HL-60/S4 treated with phorbol 12-myristate 13-acetate at 8.2 ng/mL for 4 days and 3 days (cell line): ENCODE measurements around the gene ISG20L2.

Source experiments
- in situ Hi-C: fragments of 300-500 bp; cut with MboI; formaldehyde crosslinking; loops from 2 replicates; pipeline ENCODE4 v1.15.0; 2022; ENCODE audit warnings: low sequenced_read_pairs

Gene ISG20L2

DNA sequence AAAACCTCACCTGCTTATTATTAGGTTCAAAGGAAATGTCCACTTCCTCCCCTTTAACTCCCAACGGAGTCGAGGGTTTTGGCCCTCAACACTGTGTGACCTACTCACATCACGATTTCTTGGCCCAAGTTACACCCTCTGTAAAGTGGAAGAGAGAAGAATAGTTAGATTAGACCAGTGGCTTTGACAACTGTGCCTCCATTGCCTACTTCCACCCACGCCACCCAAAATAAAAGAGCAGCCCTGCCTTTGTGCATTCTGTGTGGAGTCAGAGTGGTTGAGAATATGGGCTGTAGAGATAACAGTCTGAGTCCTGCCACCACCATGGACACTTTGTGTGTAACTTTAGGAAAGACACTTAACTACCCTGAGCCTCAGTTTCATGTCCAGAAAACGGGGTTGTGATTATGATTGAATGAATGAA is 27.0 kb upstream of the ISG20L2 start:
- in situ Hi-C loops: no loop called here

DNA sequence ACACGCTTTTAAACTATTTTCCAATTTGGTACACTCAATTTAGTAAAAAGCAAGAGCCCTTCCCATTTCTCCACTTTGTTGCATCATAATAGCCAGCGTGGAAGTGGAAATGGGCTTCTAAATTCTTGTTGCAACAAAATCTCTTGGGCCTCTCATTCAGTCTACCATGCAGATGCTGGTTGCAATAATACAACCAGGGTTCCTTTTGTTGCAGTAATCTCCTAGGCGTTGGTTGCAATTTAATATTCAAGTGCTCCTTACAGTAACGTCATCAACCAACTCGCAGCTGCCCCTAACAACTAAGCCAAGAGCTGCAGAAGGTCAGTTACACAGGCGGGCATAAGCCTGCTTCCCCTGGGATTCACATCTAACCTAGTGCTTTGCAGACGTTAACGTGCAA is 25.7 kb upstream of the ISG20L2 start:
- in situ Hi-C loops: no loop called here

DNA sequence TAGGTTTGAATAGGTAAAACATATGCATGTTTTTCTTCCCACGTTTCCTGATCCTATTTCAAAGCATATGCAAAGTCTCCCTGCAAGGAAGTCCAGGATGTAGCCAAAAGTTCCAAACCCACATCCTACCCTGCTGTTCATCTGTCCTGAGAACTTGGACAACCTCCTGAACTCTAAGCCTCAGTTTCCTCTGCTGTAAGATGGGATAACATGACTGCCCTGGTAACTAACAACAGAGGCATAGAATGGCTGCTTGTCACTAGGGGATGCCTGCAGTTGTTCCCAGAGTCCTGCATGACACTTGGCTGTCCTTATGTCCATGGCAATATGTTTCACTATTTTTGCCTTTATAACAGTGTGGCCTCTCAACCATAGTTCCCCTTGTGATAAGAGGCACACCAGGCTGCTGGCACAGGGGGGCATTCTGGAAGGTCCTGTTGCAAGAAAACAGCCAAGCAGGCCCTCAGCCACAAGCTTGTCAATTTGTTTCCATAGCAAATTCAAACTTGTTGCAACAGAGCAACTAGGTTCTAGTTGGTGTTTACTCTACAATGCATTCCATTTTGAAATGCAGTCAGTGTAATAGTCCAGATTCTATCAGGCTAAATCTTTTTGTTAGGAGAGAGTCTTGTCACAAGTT is 24.4 kb upstream of the ISG20L2 start:
- in situ Hi-C loops: no loop called here

DNA sequence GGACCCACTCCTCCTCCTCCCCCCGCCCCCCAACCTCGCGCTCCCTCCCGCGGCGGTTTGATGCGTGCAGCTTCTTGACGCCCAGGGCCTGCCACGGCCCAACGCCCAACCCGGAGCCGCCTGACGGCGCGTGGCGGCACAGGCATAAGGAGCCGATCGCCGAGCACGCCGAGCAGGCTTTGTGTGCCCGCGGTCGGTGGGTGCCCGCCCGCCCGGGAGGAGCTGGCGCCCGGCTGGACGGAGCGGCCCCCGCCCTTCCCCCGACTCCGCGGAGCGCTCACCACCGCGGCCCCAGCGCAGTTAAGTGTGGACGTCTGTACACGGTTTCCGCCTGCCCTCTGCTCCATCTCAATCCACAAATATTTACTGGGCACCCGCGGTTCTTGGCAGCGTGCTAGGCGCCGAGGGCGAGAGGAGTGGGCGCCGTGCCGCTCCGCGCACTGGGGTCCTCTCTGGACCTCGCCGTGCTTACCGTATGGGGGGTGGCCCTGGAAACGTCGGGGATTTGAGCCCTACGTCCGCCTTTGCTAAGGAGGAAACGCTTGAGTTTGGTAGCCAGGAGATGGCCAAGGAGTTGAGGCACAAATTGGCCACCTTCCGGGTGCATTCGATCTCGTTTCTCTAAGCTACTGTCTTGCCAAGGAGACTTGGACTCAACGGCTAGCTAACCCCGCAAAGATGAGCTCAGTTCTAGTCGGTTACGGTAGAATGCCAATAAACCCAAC is 23.4 kb upstream of the ISG20L2 start:
- in situ Hi-C loops: no loop called here

DNA sequence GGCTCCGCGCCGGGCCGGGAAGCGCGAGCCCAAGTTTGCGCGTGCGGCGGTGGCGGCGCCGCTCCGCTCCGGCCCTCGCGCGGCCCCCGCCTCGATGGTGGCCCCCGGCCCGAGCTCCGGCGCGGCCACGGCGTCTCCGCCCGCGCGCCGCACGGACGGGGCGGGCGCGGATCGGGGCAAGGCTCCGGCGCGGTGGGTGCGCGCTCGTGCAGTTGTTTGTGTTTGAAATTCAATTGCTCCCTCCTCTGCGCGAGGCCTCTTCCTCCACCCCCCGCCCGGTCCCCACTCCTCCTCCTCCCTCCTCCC is 22.8 kb upstream of the ISG20L2 start, which contains the start of gene HDGF:
Gene HDGF (minus strand): TSS at position 225 of the 306 bp plus-strand sequence. CDS start 246 bp downstream, outside the sequence.
- in situ Hi-C loops: no loop called here

DNA sequence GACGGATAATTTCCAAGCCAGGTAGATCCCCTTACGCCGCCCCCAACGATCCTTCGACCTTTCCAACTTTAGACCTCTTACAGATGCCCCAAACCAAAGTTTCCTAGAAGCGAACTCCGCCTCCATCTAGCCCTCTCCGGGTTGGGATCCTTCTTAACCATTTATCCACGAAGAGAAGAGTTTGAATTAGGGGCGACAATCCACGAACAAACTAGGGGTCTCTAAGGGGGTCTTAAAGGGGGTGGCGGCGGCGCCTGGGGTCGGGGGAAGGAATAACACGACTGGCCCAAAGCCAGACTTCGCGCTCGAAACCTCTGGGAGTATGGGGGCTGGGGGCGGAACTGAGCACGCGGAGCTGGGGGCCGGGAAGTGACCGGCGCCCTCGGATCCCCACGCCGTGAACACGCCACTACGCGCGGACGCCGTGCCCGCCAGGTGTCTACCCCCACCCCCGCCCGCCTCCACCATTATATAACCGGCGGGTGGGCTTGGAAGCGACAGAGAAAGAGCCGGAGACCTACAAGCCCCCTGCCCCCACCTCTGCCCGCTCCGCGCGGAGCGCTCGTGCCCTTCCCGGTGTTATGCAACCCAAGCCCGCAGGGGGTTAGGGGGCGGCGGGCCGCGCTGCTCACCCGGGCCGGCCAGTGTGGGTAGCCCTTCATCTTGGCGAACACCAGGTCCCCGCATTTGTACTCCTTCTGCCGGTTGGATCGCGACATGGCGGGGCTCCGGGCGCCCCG is 22.3 kb upstream of the ISG20L2 start:
- in situ Hi-C loops: no loop called here

DNA sequence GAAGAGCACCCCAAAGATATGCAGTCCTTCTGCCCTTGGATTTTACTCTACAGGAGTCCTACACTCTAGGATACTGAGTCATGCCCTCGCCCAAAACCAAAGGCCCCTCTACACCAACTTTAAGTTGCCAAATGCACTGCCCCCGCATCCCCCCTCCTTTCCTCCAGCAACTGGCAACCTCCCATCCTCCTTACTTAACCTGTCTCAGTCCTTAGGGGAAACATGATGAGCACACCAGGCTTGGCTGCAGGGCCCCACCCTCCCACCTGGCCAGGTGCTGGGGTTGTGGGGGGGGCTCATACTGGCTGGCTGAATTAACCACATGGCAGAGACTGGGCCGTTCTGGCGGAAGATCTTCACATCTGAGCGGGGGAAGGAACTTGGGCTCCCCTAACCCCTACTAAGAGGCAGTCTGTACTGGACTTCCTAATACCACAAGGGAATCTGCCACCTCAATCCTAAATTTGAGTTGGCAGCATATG is 21.7 kb upstream of the ISG20L2 start:
- in situ Hi-C loops: no loop called here

DNA sequence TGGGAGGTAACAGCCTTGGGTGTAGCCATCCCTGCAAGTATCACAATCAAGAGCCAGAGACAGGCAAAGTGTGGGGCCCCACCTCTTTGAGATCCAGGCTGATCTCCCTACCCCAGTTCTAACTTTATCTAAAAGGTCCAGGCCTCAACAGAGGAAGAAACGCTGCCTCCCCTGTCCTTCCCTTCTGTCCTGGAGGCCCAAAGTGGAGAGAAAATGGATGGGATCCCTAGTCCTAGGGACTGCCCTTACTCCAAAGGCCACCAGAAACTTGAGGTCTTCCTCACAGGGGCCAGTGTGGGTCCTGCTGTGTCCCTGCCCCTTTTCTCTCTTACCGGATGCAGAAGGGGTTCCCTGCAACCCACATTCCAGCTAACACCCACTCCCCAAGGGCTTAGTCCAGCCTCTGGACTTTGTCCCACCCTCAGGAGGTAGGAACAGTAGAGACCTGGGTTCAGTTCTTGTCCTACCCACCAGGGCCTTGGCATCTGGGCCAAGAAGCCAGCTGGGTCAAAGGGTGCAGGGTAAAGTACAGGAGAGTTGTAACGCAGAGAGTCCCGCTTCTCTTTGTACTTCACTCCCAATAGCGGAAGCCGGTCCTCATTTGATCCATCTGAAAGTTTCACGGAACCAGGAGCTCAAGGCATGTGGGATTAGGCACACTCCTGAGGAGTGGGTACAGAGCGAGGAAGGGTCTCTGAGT is 21.0 kb upstream of the ISG20L2 start:
- in situ Hi-C loops: no loop called here

DNA sequence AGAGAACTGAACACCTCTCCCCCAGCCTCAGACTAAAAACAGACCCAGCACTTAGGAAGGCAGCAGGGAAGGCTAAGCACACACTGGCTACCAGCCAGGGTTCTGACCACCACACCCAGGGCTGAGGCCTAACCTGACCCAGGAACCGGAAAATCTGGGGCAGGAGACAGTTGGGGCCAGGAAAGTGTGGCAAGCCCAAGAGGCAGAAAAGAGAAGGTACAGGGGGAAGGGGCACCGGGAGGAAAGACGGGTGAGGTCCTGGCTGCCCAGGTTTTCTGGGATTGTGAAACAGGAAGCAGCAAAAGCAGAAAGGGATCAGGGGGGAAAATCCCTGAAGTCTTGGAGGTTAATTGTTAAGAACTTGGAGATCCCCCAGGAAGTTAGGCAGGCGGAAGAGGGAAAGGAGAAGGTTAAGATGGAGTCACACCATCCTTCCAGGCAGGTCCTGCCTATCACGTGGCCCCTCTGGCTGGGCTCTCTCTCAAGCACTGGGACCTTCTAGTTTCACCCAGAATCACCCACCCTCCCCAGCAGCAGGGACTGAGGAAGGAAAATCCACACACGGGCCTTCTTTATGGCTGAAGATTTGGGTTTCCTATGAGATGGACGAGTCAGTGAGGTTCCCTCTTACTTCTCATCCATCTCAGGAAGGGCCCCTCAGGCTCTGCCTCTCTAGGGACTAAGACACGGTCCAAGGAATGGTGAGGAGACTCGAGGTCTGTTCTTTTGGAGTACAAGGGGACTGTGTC is 20.3 kb upstream of the ISG20L2 start:
- in situ Hi-C loops: no loop called here

DNA sequence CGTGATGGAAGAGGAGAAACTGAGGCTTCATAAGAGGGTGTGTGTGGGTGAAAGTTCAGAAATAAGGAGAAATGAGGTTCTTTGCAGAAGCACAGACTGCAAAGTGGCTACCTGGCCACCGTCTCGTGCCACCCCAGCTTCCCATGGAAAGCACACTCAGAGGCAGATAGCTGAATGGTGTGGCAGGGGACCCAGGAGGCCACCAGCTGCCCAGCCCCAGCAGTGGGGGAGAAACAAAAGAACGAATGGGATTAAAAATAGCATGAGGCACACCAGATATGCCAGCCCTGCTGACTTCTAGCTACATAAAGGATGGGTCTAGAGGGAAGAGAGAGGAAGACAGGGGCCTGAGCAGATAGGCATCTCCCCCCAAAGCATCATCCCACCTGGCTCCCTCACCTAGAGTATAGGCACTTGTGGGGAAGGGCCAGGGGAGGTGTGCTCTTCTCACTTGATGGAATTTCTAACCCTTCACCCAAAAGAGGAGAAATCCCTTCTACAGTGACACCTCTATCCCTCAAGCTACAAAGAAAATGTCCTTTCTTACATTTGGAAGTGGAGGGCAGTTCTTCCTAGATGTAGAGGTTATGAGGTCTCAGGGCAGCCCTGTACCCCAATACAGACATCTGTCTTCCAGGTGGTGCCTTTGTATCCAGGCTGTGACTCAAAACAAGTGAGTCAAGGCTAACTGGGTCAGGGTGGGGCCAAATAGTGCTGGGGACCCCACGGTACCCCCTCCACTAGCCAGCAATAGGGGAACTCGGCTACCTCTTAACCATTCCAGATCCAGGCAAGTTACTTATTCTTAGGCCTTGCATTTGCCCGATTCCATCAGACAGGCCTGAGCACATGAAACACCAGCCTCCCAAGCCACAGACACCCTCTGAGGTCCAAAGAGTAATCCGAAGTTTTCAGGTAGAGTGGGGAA is 19.4 kb upstream of the ISG20L2 start:
- in situ Hi-C loops: no loop called here

DNA sequence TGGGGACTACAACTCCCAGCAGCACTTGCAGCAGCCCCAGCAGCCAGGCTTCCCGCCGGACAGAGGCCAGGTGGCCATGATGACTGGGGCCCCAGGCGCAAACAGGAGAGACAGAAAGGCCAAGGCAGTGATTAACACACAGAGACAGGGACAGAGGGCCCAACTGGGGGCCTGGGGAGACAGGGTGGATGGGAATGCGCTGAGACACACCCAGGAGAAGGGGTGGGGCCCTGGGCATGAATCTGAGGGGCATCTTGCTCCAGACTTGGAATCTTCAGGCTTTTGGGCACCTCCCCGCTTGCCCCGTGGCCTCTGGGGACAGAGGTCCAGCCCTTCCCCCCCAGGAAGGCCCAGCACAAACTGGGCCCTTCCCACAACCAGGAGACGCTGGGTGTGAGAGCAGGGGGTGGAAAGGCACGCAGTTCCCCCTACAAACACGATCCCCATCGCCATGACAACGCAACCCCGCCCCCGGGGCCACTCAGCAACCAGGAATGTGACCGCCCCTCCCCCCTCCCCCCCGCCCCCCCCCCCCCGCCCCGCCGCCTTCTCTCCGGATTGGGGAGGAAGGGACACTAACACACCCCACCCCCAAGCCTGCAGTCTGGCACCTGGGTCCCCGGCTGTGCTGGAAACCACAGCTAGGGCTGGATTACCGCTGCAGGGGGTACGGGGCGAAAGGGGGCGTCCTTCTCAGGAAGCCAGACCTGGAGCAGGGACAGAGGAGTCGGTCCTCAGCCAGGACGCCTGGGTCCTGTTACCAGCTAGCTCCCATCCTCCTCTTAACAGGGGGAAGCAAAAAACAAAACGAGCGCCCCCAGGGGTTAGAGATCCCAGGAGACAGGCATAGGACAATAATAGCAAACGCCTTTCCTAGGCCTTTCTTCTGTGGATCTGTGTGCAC is 18.4 kb upstream of the ISG20L2 start:
- in situ Hi-C loops: no loop called here

DNA sequence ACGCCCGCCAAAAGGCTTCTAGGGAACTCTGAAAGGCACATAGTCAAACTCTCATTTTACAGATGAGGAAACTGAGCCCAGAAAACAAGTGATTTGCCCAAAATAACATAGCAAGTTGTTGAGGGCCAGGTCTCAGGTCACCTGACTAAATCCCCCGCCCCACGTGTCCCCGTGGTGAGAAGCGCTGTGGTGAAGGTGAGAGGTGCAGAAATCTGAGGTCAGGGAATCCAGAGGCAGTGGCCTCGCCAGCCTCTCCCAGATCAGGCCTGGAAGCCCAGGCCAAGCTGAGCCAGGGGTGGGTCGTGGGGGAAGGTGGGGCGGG is 17.8 kb upstream of the ISG20L2 start:
- in situ Hi-C loops: no loop called here

DNA sequence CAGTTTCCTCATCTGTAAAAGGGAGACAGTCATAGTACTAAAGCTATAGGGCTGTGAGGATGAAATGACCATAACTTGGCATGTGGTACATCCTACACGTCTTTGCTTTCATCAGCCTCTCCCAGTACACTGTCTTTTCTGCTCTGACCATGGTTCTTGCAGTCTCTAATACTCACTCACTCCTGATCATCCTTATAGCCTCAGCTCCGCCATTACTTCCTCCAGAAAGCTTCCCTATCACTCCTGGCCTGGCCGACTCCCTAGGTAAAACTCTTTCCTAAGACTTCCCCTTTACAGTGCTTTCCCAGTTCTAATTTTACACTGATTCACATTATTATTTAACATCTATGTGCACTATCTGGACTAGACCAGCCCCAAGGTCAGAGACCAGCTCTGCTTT is 17.3 kb upstream of the ISG20L2 start:
- in situ Hi-C loops: no loop called here

DNA sequence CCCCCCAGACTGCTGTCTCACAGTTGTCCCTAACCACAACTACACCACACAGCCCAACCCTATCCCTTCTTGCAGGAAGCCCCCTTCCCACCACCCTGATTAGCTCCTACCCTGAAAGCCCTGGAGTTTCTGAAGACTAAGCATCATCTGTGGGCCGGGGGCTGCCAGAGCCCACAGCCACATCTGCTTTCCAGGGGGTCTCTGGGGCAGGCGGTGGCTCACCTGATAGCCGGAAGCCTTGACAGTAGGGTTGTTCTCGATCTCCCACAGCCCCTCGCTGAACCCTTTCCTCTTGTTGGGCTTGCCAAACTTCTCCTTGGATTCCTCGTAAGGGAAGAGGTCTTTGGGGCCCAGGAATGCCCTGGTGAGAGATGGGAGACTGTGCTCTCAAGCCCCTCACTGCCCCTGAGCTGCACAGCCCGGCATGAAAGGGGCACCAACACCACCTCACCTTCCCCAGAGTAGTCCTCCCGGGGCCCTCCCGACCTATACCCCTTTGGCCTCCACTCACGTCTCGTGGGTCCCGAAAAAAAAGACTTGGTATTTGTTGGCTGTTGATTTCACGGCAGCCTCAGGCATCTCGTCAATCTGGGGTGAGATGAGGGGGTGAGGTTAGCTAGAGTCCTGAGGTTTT is 16.3 kb upstream of the ISG20L2 start:
- in situ Hi-C loops: no loop called here

DNA sequence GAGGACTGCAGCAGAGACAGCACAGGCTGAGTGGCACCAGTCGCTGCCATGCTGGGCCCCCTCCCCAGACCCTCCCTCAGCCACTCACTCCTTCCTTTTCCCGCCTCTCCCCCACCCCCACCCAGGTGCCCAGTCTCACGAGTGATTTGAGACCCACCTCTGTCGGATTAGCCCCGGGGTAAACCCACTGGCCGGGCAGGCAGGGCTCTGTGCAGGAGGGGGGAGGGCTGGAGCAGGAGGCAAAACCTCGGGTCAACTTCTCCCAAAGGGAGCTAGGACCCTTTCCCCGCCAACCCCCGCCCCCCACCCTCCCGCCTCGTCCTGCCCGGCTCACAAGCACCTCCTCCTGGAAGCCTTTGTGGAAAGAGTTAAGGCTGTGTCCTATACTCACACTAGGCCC is 15.8 kb upstream of the ISG20L2 start:
- in situ Hi-C loops: no loop called here

DNA sequence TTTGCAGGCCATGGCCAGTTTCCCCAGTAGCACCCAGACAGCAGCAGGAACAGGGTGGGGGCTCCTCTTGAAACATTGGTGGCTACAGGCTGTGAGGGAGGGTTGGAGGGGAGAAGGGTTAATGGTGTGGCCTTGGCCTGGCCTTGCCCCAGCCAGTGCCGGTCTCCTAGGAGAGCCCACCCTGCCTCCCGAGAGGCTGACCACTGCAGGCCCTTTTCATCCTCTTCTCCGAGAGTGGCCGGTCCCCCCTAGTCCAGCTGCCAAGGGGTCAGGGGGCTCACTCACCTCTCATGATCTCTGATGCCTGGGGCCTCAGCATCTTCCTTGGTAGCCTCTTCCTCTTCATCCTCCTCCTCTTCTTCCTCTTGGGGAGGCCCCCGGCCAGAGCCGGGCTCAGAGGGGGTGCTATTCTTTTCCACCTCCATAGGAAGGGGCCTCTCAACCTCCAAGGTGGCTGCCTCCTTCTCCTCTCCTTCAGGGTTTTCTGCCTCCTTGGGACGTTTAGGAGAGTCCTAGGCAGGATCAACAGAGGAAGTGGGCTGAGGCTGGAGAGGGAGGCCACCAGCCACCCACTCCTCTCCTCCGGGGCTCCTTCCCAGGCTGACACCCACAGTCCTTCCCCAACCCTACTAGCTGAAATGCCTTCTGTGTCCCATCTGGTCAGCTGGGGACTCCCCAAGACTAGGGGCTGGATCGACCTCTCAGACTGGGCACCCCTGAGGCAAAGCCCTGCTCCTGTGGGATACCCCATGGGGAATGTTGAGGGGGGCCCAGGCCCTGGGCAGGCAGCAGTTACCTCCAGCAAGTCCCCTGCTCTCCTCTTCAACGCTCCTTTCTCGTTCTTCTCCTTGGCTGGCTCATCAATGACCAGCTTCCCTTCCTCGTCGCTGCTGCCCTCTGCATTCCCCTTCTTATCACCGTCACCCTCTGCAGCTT is 15.1 kb upstream of the ISG20L2 start:
- in situ Hi-C loops: no loop called here

DNA sequence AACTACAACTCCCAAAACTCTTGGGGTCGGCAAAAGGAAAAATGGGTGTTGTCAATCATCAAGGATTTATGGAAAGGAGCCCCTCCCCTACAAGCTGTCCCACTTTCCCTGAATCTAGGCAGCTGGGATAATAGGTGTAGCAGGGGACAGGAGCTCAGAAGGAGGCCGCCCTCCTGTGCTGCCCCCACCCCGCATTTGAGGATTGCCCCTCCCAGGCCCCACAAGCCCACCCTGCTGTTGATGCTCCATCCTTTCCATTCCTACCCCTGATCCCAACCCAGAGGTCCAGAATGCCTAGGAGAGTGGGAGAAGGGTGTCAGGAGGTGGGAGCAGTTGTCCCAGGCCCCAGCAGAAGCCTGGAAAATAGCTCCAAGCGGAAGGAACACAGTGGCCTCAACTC is 14.2 kb upstream of the ISG20L2 start:
- in situ Hi-C loops: no loop called here
